ENCODE data around the gene PKP1. TPM values are rescaled to one million over a fixed set of nuclear protein-coding genes. Genes with fewer than 3 reads are reported as not detected.
A peak's percentile ranks its signal among the peaks of the same experiment; 100 is the strongest.

PKP1 gene
- total RNA-seq, 1 experiment from 2014 or later: not detected

- no peaks in the 10 kb centered on the region for H3K27me3 ChIP-seq (replicated peaks; ENCODE audit: control insufficient read depth, insufficient read depth, low read length)
- H3K36me3 Mint-ChIP-seq (ENCODE audit: insufficient read depth, unreplicated experiment): no peaks in the 10 kb centered on the region
- H3K9me3 ChIP-seq: no peaks in the 10 kb centered on the region
- H3K4me3 Mint-ChIP-seq (ENCODE audit: unreplicated experiment): no peak overlapping the region
- no peak overlapping the region for H3K4me3 ChIP-seq (ENCODE audit: low read depth, low read length)
- DNase-seq: no peak
- H3K9me3 Mint-ChIP-seq (ENCODE audit: unreplicated experiment): no peaks in the 10 kb centered on the region
- ChIA-PET CTCF (no interaction called here), POLR2A (no interaction called here)
- no peaks in the 10 kb centered on the region for H3K36me3 ChIP-seq (ENCODE audit: control insufficient read depth, insufficient read depth, low read length)
- no peaks in the 10 kb centered on the region for H3K4me1 Mint-ChIP-seq (ENCODE audit: low read depth, unreplicated experiment)
- H3K27me3 Mint-ChIP-seq (ENCODE audit: insufficient read depth, unreplicated experiment): no peaks in the 10 kb centered on the region
- BruUV-seq (replicated peaks): no TSS peak
- intact Hi-C loops (cut with micrococcal nuclease; ENCODE audit: unreplicated experiment): no loop called here
- TF ChIP-seq CTCF (IDR thresholded peaks at IDR 0.05; ENCODE audit: insufficient read depth in 1 of 2, low read depth in 1 of 2, low read length in 1 of 2, severe bottlenecking in 1 of 2, unreplicated experiment in 1 of 2): no peak
- no peaks in the 10 kb centered on the region for H3K4me1 ChIP-seq
- no peak overlapping the region for H3K27ac Mint-ChIP-seq (ENCODE audit: unreplicated experiment)
Observed at GRCh38 chr1:201258763-201259230, 24.5 kb upstream of the PKP1 start.

GRCh38 chr1:201259476-201260235 is 23.6 kb upstream of the PKP1 start:
- TF ChIP-seq CTCF (IDR thresholded peaks at IDR 0.05; ENCODE audit: insufficient read depth in 1 of 2, low read depth in 1 of 2, low read length in 1 of 2, severe bottlenecking in 1 of 2, unreplicated experiment in 1 of 2): no peak
- ChIA-PET CTCF (no interaction called here), POLR2A (no interaction called here)
- H3K27ac Mint-ChIP-seq (ENCODE audit: unreplicated experiment): no peak overlapping the region
- Histone ChIP-seq H3K4me3 (ENCODE audit: low read depth, low read length) (no peak overlapping the region), H3K9me3 (no peaks in the 10 kb centered on the region), H3K36me3 (ENCODE audit: control insufficient read depth, insufficient read depth, low read length) (no peaks in the 10 kb centered on the region), H3K4me1 (no peaks in the 10 kb centered on the region), H3K27me3 (replicated peaks; ENCODE audit: control insufficient read depth, insufficient read depth, low read length) (no peaks in the 10 kb centered on the region)
- peak in 1 of 2 experiments; percentile 32 for DNase-seq
- intact Hi-C loops (cut with micrococcal nuclease; ENCODE audit: unreplicated experiment): no loop called here
- BruUV-seq (replicated peaks): no TSS peak
- H3K27me3 Mint-ChIP-seq (ENCODE audit: insufficient read depth, unreplicated experiment): no peaks in the 10 kb centered on the region
- no peaks in the 10 kb centered on the region for H3K36me3 Mint-ChIP-seq (ENCODE audit: insufficient read depth, unreplicated experiment)
- H3K4me1 Mint-ChIP-seq (ENCODE audit: low read depth, unreplicated experiment): no peaks in the 10 kb centered on the region
- no peaks in the 10 kb centered on the region for H3K9me3 Mint-ChIP-seq (ENCODE audit: unreplicated experiment)
- H3K4me3 Mint-ChIP-seq (ENCODE audit: unreplicated experiment): no peak overlapping the region

- Histone ChIP-seq H3K27me3 (replicated peaks; ENCODE audit: control insufficient read depth, insufficient read depth, low read length) (no peaks in the 10 kb centered on the region), H3K4me1 (no peaks in the 10 kb centered on the region), H3K36me3 (ENCODE audit: control insufficient read depth, insufficient read depth, low read length) (no peaks in the 10 kb centered on the region), H3K4me3 (ENCODE audit: low read depth, low read length) (no peak overlapping the region), H3K9me3 (no peaks in the 10 kb centered on the region)
- no peaks in the 10 kb centered on the region for H3K4me1 Mint-ChIP-seq (ENCODE audit: low read depth, unreplicated experiment)
- no peak overlapping the region for H3K27ac Mint-ChIP-seq (ENCODE audit: unreplicated experiment)
- no peaks in the 10 kb centered on the region for H3K36me3 Mint-ChIP-seq (ENCODE audit: insufficient read depth, unreplicated experiment)
- no peaks in the 10 kb centered on the region for H3K27me3 Mint-ChIP-seq (ENCODE audit: insufficient read depth, unreplicated experiment)
- no peak overlapping the region for H3K4me3 Mint-ChIP-seq (ENCODE audit: unreplicated experiment)
- TF ChIP-seq CTCF (IDR thresholded peaks at IDR 0.05; ENCODE audit: insufficient read depth in 1 of 2, low read depth in 1 of 2, low read length in 1 of 2, severe bottlenecking in 1 of 2, unreplicated experiment in 1 of 2): no peak
- no peaks in the 10 kb centered on the region for H3K9me3 Mint-ChIP-seq (ENCODE audit: unreplicated experiment)
- ChIA-PET CTCF (no interaction called here), POLR2A (no interaction called here)
- intact Hi-C loops (cut with micrococcal nuclease; ENCODE audit: unreplicated experiment): no loop called here
- DNase-seq: peak in 1 of 2 experiments; percentile 2
- no TSS peak for BruUV-seq (replicated peaks)
Observed at GRCh38 chr1:201260236-201260590, 23.1 kb upstream of the PKP1 start.
